NCI-H1417 treated with DMSO at 0.1 percent for 48 hours (cell line): ENCODE data around the gene FBXL7.

Experiments used
- DNase-seq: peaks from one replicate; lab custom pipeline; 2025; lab: John Stamatoyannopoulos, UW

FBXL7 gene

GRCh38 chr5:15946026-15946425, 446.0 kb downstream of the FBXL7 start:
- DNase-seq, result no peak

DNA sequence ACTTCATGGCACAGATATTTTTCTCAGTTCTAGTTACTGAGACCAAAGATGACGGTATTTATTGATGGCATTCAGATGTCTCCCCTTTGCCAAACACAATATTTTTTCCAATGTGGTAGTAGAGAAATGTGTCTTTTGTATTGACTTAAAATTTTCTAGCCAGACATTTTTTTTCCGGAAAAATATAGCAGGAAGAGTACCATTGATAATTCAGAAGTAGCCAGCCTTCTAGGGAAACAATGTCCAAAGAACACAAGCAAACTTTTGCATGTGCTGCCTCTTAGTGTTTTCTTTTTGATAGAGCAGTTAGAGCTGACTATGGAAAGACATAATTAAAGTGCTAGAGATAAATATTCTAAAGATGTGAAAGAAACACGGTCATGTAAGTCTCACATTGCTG, 448.2 kb downstream of the FBXL7 start:
- DNase-seq, result no peak

DNA sequence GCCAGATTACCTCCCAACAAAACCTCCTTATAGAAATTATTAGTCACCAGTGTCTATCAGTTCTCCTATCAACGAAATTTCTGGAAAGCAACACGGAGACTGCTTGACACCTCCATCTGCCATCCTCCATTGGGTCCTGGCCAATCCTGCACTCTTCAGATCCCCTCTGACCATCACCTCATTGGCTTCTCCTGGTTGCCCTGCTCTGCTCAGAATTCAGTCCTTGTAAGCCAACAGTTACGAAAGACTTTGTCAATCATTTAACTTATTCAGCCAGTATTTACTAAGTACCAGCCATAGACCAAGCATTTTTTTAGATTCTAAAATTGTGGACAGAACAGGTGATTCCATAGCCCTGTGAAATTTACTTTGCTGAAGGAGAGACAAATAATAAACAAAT, 451.1 kb downstream of the FBXL7 start:
- DNase-seq, result no peak

- no peak for DNase-seq
These were observed 451.6 kb downstream of the FBXL7 start for GRCh38 chr5:15951550-15951949.

DNA sequence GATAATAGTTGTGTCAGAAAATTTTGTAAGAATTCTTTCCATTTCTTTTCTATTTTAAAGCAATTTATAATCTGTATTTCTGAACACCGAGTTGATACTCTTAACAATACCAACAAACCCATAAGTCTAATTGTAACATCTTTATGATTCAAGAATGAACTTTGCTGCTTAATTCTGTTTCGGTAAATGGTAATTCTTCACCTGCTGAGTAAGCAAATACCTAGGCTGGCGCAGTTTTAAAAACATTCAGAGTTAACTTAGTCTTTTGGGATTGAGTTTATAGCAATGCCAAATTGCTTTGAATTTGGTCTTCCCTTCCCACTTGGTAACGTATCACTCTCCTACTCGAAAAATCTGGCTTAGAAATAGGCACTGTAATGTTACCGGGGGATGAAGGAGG, 456.6 kb downstream of the FBXL7 start:
- no peak for DNase-seq

- DNase-seq, result no peak
These were observed 457.1 kb downstream of the FBXL7 start for GRCh38 chr5:15957124-15957523.

DNA sequence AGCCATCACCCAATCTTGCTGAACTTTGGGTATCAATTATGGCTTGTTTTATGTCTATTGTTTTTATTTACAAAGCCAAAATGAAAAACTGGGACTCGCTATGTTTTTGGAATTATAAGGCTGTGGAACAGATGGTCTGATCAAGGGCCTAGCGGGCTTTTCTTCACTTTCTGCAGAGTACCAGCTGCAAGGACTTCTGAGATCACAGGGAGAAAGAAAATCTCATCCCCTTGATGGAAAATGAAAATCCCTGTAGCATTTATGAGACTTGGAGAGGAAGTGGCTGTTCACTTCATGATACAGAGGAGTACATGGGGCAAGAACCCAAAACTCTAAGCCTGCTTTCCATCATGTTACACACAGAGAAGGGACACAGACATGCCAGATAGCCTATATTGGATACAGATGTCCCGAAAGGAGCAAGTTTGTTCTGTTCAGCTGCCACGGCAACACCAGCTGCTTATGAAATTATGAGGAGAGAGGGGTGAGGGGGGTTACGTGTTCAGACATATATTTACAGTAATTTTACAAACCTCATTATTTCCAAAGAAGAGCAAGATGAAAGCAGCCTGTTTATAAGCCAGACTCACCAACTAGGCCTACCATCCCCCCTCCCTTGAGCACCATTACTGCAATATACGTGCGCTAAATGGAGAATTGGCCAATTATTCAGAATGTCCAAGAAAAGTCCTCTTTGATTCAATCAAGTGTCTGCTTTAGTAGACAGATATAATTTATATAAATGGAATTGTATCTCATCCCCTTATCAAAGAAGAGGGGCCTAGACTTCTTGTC, 459.6 kb downstream of the FBXL7 start:
- DNase-seq, result no peak

GRCh38 chr5:15966066-15966640, 466.2 kb downstream of the FBXL7 start:
- DNase-seq, result no peak

GRCh38 chr5:15966651-15967050, 466.7 kb downstream of the FBXL7 start:
- no peak for DNase-seq

DNA sequence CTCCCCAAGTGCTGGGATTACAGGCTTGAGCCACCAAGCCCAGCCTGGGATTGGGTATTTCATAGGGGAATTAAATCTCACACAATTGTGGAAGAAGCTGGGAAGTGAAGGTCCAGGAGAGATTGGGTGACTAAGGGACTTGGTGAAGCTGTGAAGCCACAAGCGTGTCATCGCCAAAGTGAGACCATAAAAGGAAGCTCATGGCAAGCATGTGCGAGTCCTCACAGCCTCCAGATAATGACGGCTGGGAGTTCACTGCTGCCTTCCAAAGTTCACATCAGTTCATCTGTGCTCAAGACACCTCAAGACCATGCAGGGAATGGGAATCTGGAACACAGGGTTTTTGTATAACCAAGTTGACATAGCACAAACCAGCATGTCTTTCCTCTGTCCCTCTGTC, 469.0 kb downstream of the FBXL7 start:
- DNase-seq, result no peak

- DNase-seq, result no peak
These were observed 477.9 kb downstream of the FBXL7 start for GRCh38 chr5:15977851-15978250.

- no peak for DNase-seq
These were observed 480.9 kb downstream of the FBXL7 start for GRCh38 chr5:15980835-15981234.

- no peak for DNase-seq
These were observed 483.4 kb downstream of the FBXL7 start for GRCh38 chr5:15983392-15983791.
